GM21825 (cell line): Measurements from ENCODE around the gene SSR3.
"Not testable (repeated sequence)": the region's sequence is repeated elsewhere in the genome, so short reads cannot be mapped to it uniquely, and the experiment has no call there.

Experiments used
- ATAC-seq: cut with Tn5 transposase; IDR thresholded peaks from one replicate; pipeline ENCODE4 v1.9.1; 2021; ENCODE audit warnings: mild to moderate bottlenecking, moderate library complexity; ENCODE audit not compliant: unreplicated experiment

The SSR3 gene

GRCh38 chr3:156576651-156577348, 21.9 kb upstream of the SSR3 start:
- ATAC-seq: no peak

GRCh38 chr3:156576051-156576450, 21.1 kb upstream of the SSR3 start:
- ATAC-seq: no peak

- no peak for ATAC-seq
Measured at GRCh38 chr3:156575641-156576040, 20.7 kb upstream of the SSR3 start.

GRCh38 chr3:156569881-156570280, 15.0 kb upstream of the SSR3 start:
- not testable (repeated sequence) for ATAC-seq

- not testable (repeated sequence) for ATAC-seq
Measured at GRCh38 chr3:156569016-156569415, 14.1 kb upstream of the SSR3 start.

GRCh38 chr3:156563900-156564682, 9.2 kb upstream of the SSR3 start:
- no peak for ATAC-seq

- not testable (repeated sequence) for ATAC-seq
Measured at GRCh38 chr3:156562486-156562885, 7.6 kb upstream of the SSR3 start.

GRCh38 chr3:156561533-156561932, 6.6 kb upstream of the SSR3 start:
- peak; percentile 44 for ATAC-seq

- ATAC-seq: no peak
Measured at GRCh38 chr3:156559321-156559720, 4.4 kb upstream of the SSR3 start.

GRCh38 chr3:156558389-156558788, 3.5 kb upstream of the SSR3 start:
- ATAC-seq: no peak

GRCh38 chr3:156554515-156554841, 439 bp downstream of the SSR3 start:
- ATAC-seq: no peak

GRCh38 chr3:156553705-156554356, 1.1 kb downstream of the SSR3 start:
- ATAC-seq: no peak

- no peak for ATAC-seq
Measured at GRCh38 chr3:156552973-156553372, 1.9 kb downstream of the SSR3 start.

GRCh38 chr3:156551746-156552145, 3.2 kb downstream of the SSR3 start:
- ATAC-seq: no peak

- no peak for ATAC-seq
Measured at GRCh38 chr3:156551261-156551660, 3.7 kb downstream of the SSR3 start.

- no peak for ATAC-seq
Measured at GRCh38 chr3:156548902-156549301, 6.0 kb downstream of the SSR3 start.

GRCh38 chr3:156548041-156548687, 6.8 kb downstream of the SSR3 start:
- no peak for ATAC-seq

GRCh38 chr3:156547637-156548036, 7.3 kb downstream of the SSR3 start:
- no peak for ATAC-seq

GRCh38 chr3:156543043-156543555, 11.8 kb downstream of the SSR3 start:
- ATAC-seq: no peak

GRCh38 chr3:156542101-156543042, 12.5 kb downstream of the SSR3 start:
- no peak for ATAC-seq
